HUES64 (cell line): ENCODE measurements around the gene RANGRF.

ENCODE experiments used
- H3K27ac ChIP-seq: 2 replicates; pipeline ENCODE4 v1.7.0; 2013; ENCODE audit warnings: low read depth, low read length, inconsistent platforms
- H3K27me3 ChIP-seq: 2 replicates; pipeline ENCODE4 v1.6.1; 2013; ENCODE audit warnings: mild to moderate bottlenecking, low read length; ENCODE audit not compliant: insufficient read depth
- H3K36me3 ChIP-seq: 2 replicates; pipeline ENCODE4 v1.6.1; 2013; ENCODE audit warnings: mild to moderate bottlenecking, low read length; ENCODE audit not compliant: insufficient read depth
- H3K4me1 ChIP-seq: 2 replicates; pipeline ENCODE4 v1.6.1; 2013; ENCODE audit warnings: mild to moderate bottlenecking, low read length, moderate library complexity; ENCODE audit not compliant: insufficient read depth
- H3K4me3 ChIP-seq: 2 replicates; pipeline ENCODE4 v1.5.1; 2013; ENCODE audit warnings: mild to moderate bottlenecking, low read length, moderate library complexity
- H3K9ac ChIP-seq: 2 replicates; pipeline ENCODE4 v1.6.1; 2013; ENCODE audit warnings: mild to moderate bottlenecking, low read depth, low read length
- H3K9me3 ChIP-seq: 2 replicates; pipeline ENCODE4 v1.6.1; 2013; ENCODE audit warnings: low read depth, low read length; ENCODE audit not compliant: insufficient read depth
- WGBS: fragments of 150-250, 120-280 bp; methylation state at CpG from one replicate; pipeline ENCODE4 v1.1.7; 2013; ENCODE audit warnings: missing lambda C conversion rate; 5-methylcytosine and 5-hydroxymethylcytosine counted together

Gene RANGRF

GRCh38 chr17:8318010-8318935 lies 29.8 kb downstream of the RANGRF start:
- Histone ChIP-seq H3K27ac (no peak overlapping the region), H3K4me1 (peaks cover 6% of the 10 kb centered on the region; the same call in 1 of the 2 replicates), H3K9ac (no peak overlapping the region), H3K27me3 (peaks cover 38% of the 10 kb centered on the region), H3K36me3 (no peaks in the 10 kb centered on the region), H3K4me3 (no peak overlapping the region), H3K9me3 (no peaks in the 10 kb centered on the region)
- 86% methylated on average over 24 of the region's 24 CpGs for WGBS

GRCh38 chr17:8320262-8320661 lies 31.8 kb downstream of the RANGRF start:
- Histone ChIP-seq H3K27me3 (peaks cover 26% of the 10 kb centered on the region), H3K36me3 (no peaks in the 10 kb centered on the region), H3K9me3 (no peaks in the 10 kb centered on the region), H3K4me3 (no peak overlapping the region), H3K27ac (no peak overlapping the region), H3K4me1 (no peaks in the 10 kb centered on the region), H3K9ac (no peak overlapping the region)
- WGBS, result 88% methylated on average over 4 of the region's 4 CpGs

GRCh38 chr17:8320990-8321389 lies 32.5 kb downstream of the RANGRF start:
- no peak overlapping the region for H3K4me3 ChIP-seq
- WGBS, result 79% methylated on average over 6 of the region's 6 CpGs
- peaks cover 24% of the 10 kb centered on the region for H3K27me3 ChIP-seq
- no peaks in the 10 kb centered on the region for H3K36me3 ChIP-seq
- H3K27ac ChIP-seq, result no peak overlapping the region
- H3K4me1 ChIP-seq, result no peaks in the 10 kb centered on the region
- no peak overlapping the region for H3K9ac ChIP-seq
- no peaks in the 10 kb centered on the region for H3K9me3 ChIP-seq

- Histone ChIP-seq H3K27ac (no peak overlapping the region), H3K9me3 (no peaks in the 10 kb centered on the region), H3K4me3 (no peak overlapping the region), H3K4me1 (no peaks in the 10 kb centered on the region), H3K27me3 (peaks cover 24% of the 10 kb centered on the region), H3K36me3 (no peaks in the 10 kb centered on the region), H3K9ac (no peak overlapping the region)
- 85% methylated on average over 8 of the region's 8 CpGs for WGBS
Measured at GRCh38 chr17:8322061-8322460, 33.6 kb downstream of the RANGRF start.

- Histone ChIP-seq H3K27me3 (peaks cover 29% of the 10 kb centered on the region), H3K4me3 (no peak overlapping the region), H3K36me3 (no peaks in the 10 kb centered on the region), H3K9me3 (no peaks in the 10 kb centered on the region), H3K4me1 (no peaks in the 10 kb centered on the region), H3K27ac (no peak overlapping the region), H3K9ac (no peak overlapping the region)
- WGBS, result 88% methylated on average over 4 of the region's 5 CpGs
Measured at GRCh38 chr17:8324132-8324531, 35.7 kb downstream of the RANGRF start.

GRCh38 chr17:8324923-8325322 lies 36.5 kb downstream of the RANGRF start:
- no peaks in the 10 kb centered on the region for H3K9me3 ChIP-seq
- no peak overlapping the region for H3K27ac ChIP-seq
- 93% methylated on average over 3 of the region's 5 CpGs for WGBS

GRCh38 chr17:8326511-8327302 lies 38.2 kb downstream of the RANGRF start:
- WGBS, result 7% methylated on average over 48 of the region's 48 CpGs
- H3K4me3 ChIP-seq, result peak overlapping the region; percentile 54
- peak overlapping the region; percentile 34 for H3K9ac ChIP-seq
- H3K36me3 ChIP-seq, result no peaks in the 10 kb centered on the region
- no peak overlapping the region for H3K27ac ChIP-seq
- peaks cover 29% of the 10 kb centered on the region for H3K27me3 ChIP-seq
- H3K4me1 ChIP-seq, result no peaks in the 10 kb centered on the region
- no peaks in the 10 kb centered on the region for H3K9me3 ChIP-seq

More at GRCh38 chr17:8324923-8325322, 36.5 kb downstream of the RANGRF start:
- no peaks in the 10 kb centered on the region for H3K4me1 ChIP-seq
- no peak overlapping the region for H3K4me3 ChIP-seq
- no peaks in the 10 kb centered on the region for H3K36me3 ChIP-seq
- no peak overlapping the region for H3K9ac ChIP-seq
- H3K27me3 ChIP-seq, result peaks cover 29% of the 10 kb centered on the region

- Histone ChIP-seq H3K36me3 (no peaks in the 10 kb centered on the region), H3K27ac (no peak overlapping the region), H3K4me1 (no peaks in the 10 kb centered on the region), H3K9me3 (no peaks in the 10 kb centered on the region), H3K9ac (peak overlapping the region; percentile 34), H3K27me3 (peaks cover 29% of the 10 kb centered on the region), H3K4me3 (peak overlapping the region; percentile 54)
- 29% methylated on average over 25 of the region's 25 CpGs for WGBS
Measured at GRCh38 chr17:8327303-8327649, 38.8 kb downstream of the RANGRF start.

GRCh38 chr17:8332128-8332527 lies 43.7 kb downstream of the RANGRF start:
- 85% methylated on average over 2 of the region's 2 CpGs for WGBS
- H3K4me1 ChIP-seq, result no peaks in the 10 kb centered on the region

GRCh38 chr17:8332688-8333087 lies 44.2 kb downstream of the RANGRF start:
- peaks cover 1% of the 10 kb centered on the region for H3K4me1 ChIP-seq
- WGBS, result 69% methylated on average over 5 of the region's 5 CpGs
- no peak overlapping the region for H3K4me3 ChIP-seq
- H3K36me3 ChIP-seq, result no peaks in the 10 kb centered on the region
- H3K9ac ChIP-seq, result no peak overlapping the region
- no peak overlapping the region for H3K27ac ChIP-seq
- no peaks in the 10 kb centered on the region for H3K9me3 ChIP-seq
- peaks cover 5% of the 10 kb centered on the region for H3K27me3 ChIP-seq

More at GRCh38 chr17:8332128-8332527, 43.7 kb downstream of the RANGRF start:
- Histone ChIP-seq H3K4me3 (no peak overlapping the region), H3K27me3 (peaks cover 10% of the 10 kb centered on the region), H3K9ac (no peak overlapping the region), H3K27ac (no peak overlapping the region), H3K36me3 (no peaks in the 10 kb centered on the region), H3K9me3 (no peaks in the 10 kb centered on the region)

- WGBS, result 93% methylated on average over 4 of the region's 4 CpGs
- H3K4me1 ChIP-seq, result peaks cover 7% of the 10 kb centered on the region
- H3K9ac ChIP-seq, result no peak overlapping the region
- no peaks in the 10 kb centered on the region for H3K36me3 ChIP-seq
- no peak overlapping the region for H3K27ac ChIP-seq
- H3K27me3 ChIP-seq, result no peaks in the 10 kb centered on the region
- H3K9me3 ChIP-seq, result no peaks in the 10 kb centered on the region
- H3K4me3 ChIP-seq, result no peak overlapping the region
Measured at GRCh38 chr17:8333281-8333680, 44.8 kb downstream of the RANGRF start.
